Panc1 (cell line): ENCODE results near the gene ARHGEF28. TPM values are rescaled to one million over a fixed set of nuclear protein-coding genes. Genes with fewer than 3 reads are reported as not detected.

Experiments
- ATAC-seq: fragments of 200-7000 bp; cut with Tn5 transposase; 2 replicates; pipeline ENCODE4 v1.9.1; 2020; ENCODE audit warnings: mild to moderate bottlenecking, moderate library complexity
- BruUV-seq: library from RNA; stranded (reverse); fragments of 400-500 nt; replicated peaks from 2 replicates; lab custom pipeline; 2021; lab: Mats Ljungman, UMichigan
- CTCF ChIA-PET: fragments of 300-600 bp; sonication (Branson Sonifier 250); formaldehyde crosslinking; loops from one replicate; lab custom pipeline; 2022; ENCODE audit warnings: antibody characterized with exemption; lab: Charles Lee
- POLR2A ChIA-PET: fragments of 300-600 bp; sonication (Branson Sonifier 250); formaldehyde crosslinking; loops from one replicate; lab custom pipeline; 2022; ENCODE audit warnings: antibody characterized with exemption; lab: Charles Lee
- DNase-seq: peaks from one replicate; pipeline ENCODE4 v3.0.0-alpha.2; 2010; ENCODE audit warnings: low read depth, low spot score
- H3K27ac ChIP-seq: 2 replicates; pipeline ENCODE4 v1.5.1; 2011; ENCODE audit warnings: mild to moderate bottlenecking, low read length, inconsistent platforms
- H3K27me3 ChIP-seq: fragments of 200-500 bp; sonication (Bioruptor generic); 2 replicates; pipeline ENCODE4 v1.6.0; 2014; ENCODE audit warnings: low read length, inconsistent platforms; ENCODE audit not compliant: control insufficient read depth, insufficient read depth
- H3K36me3 ChIP-seq: fragments of 200-500 bp; sonication (Bioruptor generic); 2 replicates; pipeline ENCODE4 v1.5.1; 2014; ENCODE audit warnings: inconsistent platforms, mild to moderate bottlenecking, low read length, moderate library complexity; ENCODE audit not compliant: control insufficient read depth, insufficient read depth
- H3K4me1 ChIP-seq: 2 replicates; pipeline ENCODE4 v1.5.1; 2011; ENCODE audit warnings: inconsistent platforms, mild to moderate bottlenecking, low read length, moderate library complexity; ENCODE audit not compliant: control insufficient read depth, insufficient read depth
- H3K4me3 ChIP-seq, 2 experiments: 2 replicates each; pipeline ENCODE4 v1.5.1; 2011 to 2012; ENCODE audit warnings: low read depth in 2 of 2, low read length in 2 of 2, mild to moderate bottlenecking in 2 of 2, inconsistent platforms in 1 of 2, moderate library complexity in 1 of 2
- H3K9me3 ChIP-seq: fragments of 200-500 bp; sonication (Bioruptor generic); 2 replicates; pipeline ENCODE4 v1.5.1; 2014; ENCODE audit warnings: low read depth, mild to moderate bottlenecking, inconsistent platforms, low read length, moderate library complexity; ENCODE audit not compliant: control insufficient read depth, insufficient read depth
- CTCF ChIP-seq: fragments of 450-650 bp; IDR thresholded peaks from 2 replicates; pipeline ENCODE4 v1.5.1; 2017; ENCODE audit warnings: mild to moderate bottlenecking
- POLR2AphosphoS5 ChIP-seq: IDR thresholded peaks from 2 replicates; pipeline ENCODE4 v1.6.1; 2012; ENCODE audit warnings: mild to moderate bottlenecking, low read depth, low read length, moderate library complexity
- REST ChIP-seq, 2 experiments: IDR thresholded peaks; 2 replicates each; pipeline ENCODE4 v1.6.1; 2011 to 2012; ENCODE audit warnings: low read depth in 2 of 2, control low read depth in 1 of 2, low read length in 1 of 2, mild to moderate bottlenecking in 1 of 2, moderate library complexity in 1 of 2; ENCODE audit not compliant: insufficient read depth in 1 of 2
- SIN3A ChIP-seq: IDR thresholded peaks from 2 replicates; pipeline ENCODE4 v1.6.1; 2012; ENCODE audit warnings: low read depth, mild to moderate bottlenecking, low read length, moderate library complexity, borderline replicate concordance; ENCODE audit not compliant: insufficient read depth
- TCF7L2 ChIP-seq: IDR thresholded peaks from 2 replicates; pipeline ENCODE4 v1.6.1; 2011; ENCODE audit warnings: mild to moderate bottlenecking, low read depth, low read length, inconsistent platforms
- in situ Hi-C: cut with HindIII; loops from 2 replicates; pipeline ENCODE4 v1.10.0; 2016; ENCODE audit warnings: low sequenced_read_pairs, low pct_unique_long_range_greater_than_20kb
- intact Hi-C: fragments of 100-400 bp; cut with micrococcal nuclease; formaldehyde crosslinking; loops from one replicate; pipeline ENCODE4 v1.10.0; 2022; ENCODE audit not compliant: unreplicated experiment
- total RNA-seq: library from RNA; stranded (reverse); gene quantifications from one replicate; pipeline ENCODE4 v1.2.1, GENCODE V29; 2021; ENCODE audit not compliant: unreplicated experiment

ARHGEF28 gene
- total RNA-seq, 1 experiment from 2014 or later = 34.8 TPM

- ChIA-PET POLR2A (no interaction called here), CTCF (no interaction called here)
- Histone ChIP-seq H3K27ac (no peak overlapping the region), H3K27me3 (no peaks in the 10 kb centered on the region), H3K9me3 (no peaks in the 10 kb centered on the region), H3K4me3 (no peak overlapping the region), H3K36me3 (peaks cover 4% of the 10 kb centered on the region), H3K4me1 (no peaks in the 10 kb centered on the region)
- DNase-seq = no peak
- BruUV-seq = no TSS peak
- intact Hi-C loops (no loop called here), in situ Hi-C loops (no loop called here)
- no peak for TF ChIP-seq CTCF
- ATAC-seq = no peak
Observed at GRCh38 chr5:73890569-73890968, 264.6 kb downstream of the ARHGEF28 start.

- BruUV-seq = no TSS peak
- intact Hi-C loops = no loop called here
- peaks cover 5% of the 10 kb centered on the region for H3K36me3 ChIP-seq
- ATAC-seq (no peak), DNase-seq (no peak)
- H3K27me3 ChIP-seq = no peaks in the 10 kb centered on the region
- in situ Hi-C loops = no loop called here
- TF ChIP-seq TCF7L2 (no peak), POLR2AphosphoS5 (no peak), CTCF (no peak), REST (IDR thresholded peaks at IDR 0.05; ENCODE audit: insufficient read depth in 1 of 2, low read depth in 2 of 2, low read length in 1 of 2) (no peak), SIN3A (no peak)
- no peaks in the 10 kb centered on the region for H3K4me1 ChIP-seq
- no peak overlapping the region for H3K27ac ChIP-seq
- no peaks in the 10 kb centered on the region for H3K9me3 ChIP-seq
- no peak overlapping the region for H3K4me3 ChIP-seq
- POLR2A ChIA-PET = no interaction called here
- CTCF ChIA-PET = no interaction called here
Observed at GRCh38 chr5:73892218-73892617, 266.2 kb downstream of the ARHGEF28 start.

- H3K4me3 ChIP-seq = no peak overlapping the region
- no TSS peak for BruUV-seq
- intact Hi-C loops = no loop called here
Observed at GRCh38 chr5:73892806-73893205, 266.8 kb downstream of the ARHGEF28 start.

More at GRCh38 chr5:73892806-73893205, 266.8 kb downstream of the ARHGEF28 start:
- ChIA-PET CTCF (no interaction called here), POLR2A (no interaction called here)
- no peak for ATAC-seq
- DNase-seq = no peak
- Histone ChIP-seq H3K27me3 (no peaks in the 10 kb centered on the region), H3K27ac (no peak overlapping the region), H3K9me3 (no peaks in the 10 kb centered on the region), H3K4me1 (no peaks in the 10 kb centered on the region), H3K36me3 (peaks cover 5% of the 10 kb centered on the region)
- in situ Hi-C loops = no loop called here
- TF ChIP-seq POLR2AphosphoS5 (no peak), TCF7L2 (no peak), CTCF (no peak)
